ENCODE results near the gene DYSF.

The DYSF gene

GRCh38 chr2:71711133-71711855 lies 257.9 kb downstream of the DYSF start:
- no peak for DNase-seq (ENCODE audit: low read depth)

- DNase-seq (ENCODE audit: low read depth), result no peak
Measured at GRCh38 chr2:71712158-71712818, 258.9 kb downstream of the DYSF start.

- no peak for DNase-seq (ENCODE audit: low read depth)
Measured at GRCh38 chr2:71713581-71714580, 260.5 kb downstream of the DYSF start.

GRCh38 chr2:71714601-71715240 lies 261.4 kb downstream of the DYSF start:
- DNase-seq (ENCODE audit: low read depth), result no peak

GRCh38 chr2:71715241-71715750 lies 261.9 kb downstream of the DYSF start:
- DNase-seq (ENCODE audit: low read depth), result no peak

GRCh38 chr2:71715951-71716696 lies 262.8 kb downstream of the DYSF start:
- DNase-seq (ENCODE audit: low read depth), result no peak

GRCh38 chr2:71716697-71717624 lies 263.6 kb downstream of the DYSF start:
- peak; percentile 32 for DNase-seq (ENCODE audit: low read depth)

GRCh38 chr2:71718686-71719085 lies 265.3 kb downstream of the DYSF start:
- DNase-seq (ENCODE audit: low read depth), result no peak

GRCh38 chr2:71719520-71720282 lies 266.3 kb downstream of the DYSF start:
- DNase-seq (ENCODE audit: low read depth), result no peak

- DNase-seq (ENCODE audit: low read depth), result no peak
Measured at GRCh38 chr2:71720283-71720560, 266.9 kb downstream of the DYSF start.

- DNase-seq (ENCODE audit: low read depth), result no peak
Measured at GRCh38 chr2:71720596-71721361, 267.4 kb downstream of the DYSF start.

GRCh38 chr2:71721362-71721665 lies 268.0 kb downstream of the DYSF start:
- DNase-seq (ENCODE audit: low read depth), result no peak

GRCh38 chr2:71721669-71722068 lies 268.3 kb downstream of the DYSF start:
- no peak for DNase-seq (ENCODE audit: low read depth)

GRCh38 chr2:71722286-71722685 lies 268.9 kb downstream of the DYSF start:
- DNase-seq (ENCODE audit: low read depth), result no peak

- no peak for DNase-seq (ENCODE audit: low read depth)
Measured at GRCh38 chr2:71724793-71725192, 271.4 kb downstream of the DYSF start.

GRCh38 chr2:71725836-71726235 lies 272.5 kb downstream of the DYSF start:
- DNase-seq (ENCODE audit: low read depth), result no peak

GRCh38 chr2:71727562-71727961 lies 274.2 kb downstream of the DYSF start:
- no peak for DNase-seq (ENCODE audit: low read depth)

- DNase-seq (ENCODE audit: low read depth), result no peak
Measured at GRCh38 chr2:71728036-71728435, 274.7 kb downstream of the DYSF start.

Measured in CMK (cell line).